GM18526 (cell line): Measurements from ENCODE around the gene GFOD1.

ENCODE experiments used
- POLR2A ChIP-seq: IDR thresholded peaks from 3 replicates; pipeline ENCODE4 v1.6.1; 2011; ENCODE audit not compliant: insufficient read length; ENCODE audit errors: extremely low read depth

GFOD1 gene, protein sequence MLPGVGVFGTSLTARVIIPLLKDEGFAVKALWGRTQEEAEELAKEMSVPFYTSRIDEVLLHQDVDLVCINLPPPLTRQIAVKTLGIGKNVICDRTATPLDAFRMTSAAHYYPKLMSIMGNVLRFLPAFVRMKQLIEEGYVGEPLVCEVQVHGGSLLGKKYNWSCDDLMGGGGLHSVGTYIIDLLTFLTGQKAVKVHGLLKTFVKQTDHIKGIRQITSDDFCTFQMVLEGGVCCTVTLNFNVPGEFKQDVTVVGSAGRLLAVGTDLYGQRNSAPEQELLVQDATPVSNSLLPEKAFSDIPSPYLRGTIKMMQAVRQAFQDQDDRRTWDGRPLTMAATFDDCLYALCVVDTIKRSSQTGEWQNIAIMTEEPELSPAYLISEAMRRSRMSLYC

GRCh38 chr6:13487122-13488014 is at the start of gene GFOD1:
TSS of gene GFOD1 (minus strand) at chr6:13487600. CDS start at chr6:13486890, 710 bp downstream.
- peak; percentile 76 for TF ChIP-seq POLR2A

DNA sequence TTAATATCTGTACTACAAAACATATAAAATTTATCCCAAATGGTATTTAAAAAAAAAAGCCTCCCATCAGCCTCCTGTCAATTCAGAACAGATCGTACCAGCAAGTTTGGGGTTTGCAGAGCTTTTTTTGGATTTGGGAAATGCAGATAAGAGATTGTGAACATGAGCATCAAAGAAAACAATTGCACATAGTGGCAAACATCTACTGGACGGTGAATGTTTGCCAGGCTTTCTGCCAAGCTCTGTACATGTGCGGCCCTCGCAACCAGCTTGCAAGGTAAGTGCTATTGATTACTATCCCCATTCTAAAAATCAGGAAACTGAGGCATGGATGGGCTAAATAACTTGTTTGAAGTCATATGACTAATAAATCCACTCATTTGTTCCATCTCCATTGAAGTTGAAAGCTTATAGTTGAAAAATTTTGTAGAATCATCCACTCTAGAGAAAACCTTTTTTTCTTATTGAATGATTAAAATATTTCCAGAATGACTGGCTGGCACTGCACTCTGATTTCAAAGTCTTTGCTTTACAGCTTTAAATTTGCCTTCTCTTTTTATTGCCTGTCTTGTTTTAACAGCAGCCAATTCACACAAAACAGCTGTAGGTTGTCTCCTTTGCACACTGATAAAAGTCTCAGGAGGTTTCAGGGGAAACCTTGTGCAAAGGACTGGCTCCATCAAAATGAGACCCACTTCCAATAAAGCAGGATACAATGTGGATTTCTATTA is 49.6 kb upstream of the GFOD1 start:
- TF ChIP-seq POLR2A, result no peak

GRCh38 chr6:13535306-13535705 is 47.9 kb upstream of the GFOD1 start:
- TF ChIP-seq POLR2A, result no peak

GRCh38 chr6:13534536-13534935 is 47.1 kb upstream of the GFOD1 start:
- TF ChIP-seq POLR2A, result no peak

DNA sequence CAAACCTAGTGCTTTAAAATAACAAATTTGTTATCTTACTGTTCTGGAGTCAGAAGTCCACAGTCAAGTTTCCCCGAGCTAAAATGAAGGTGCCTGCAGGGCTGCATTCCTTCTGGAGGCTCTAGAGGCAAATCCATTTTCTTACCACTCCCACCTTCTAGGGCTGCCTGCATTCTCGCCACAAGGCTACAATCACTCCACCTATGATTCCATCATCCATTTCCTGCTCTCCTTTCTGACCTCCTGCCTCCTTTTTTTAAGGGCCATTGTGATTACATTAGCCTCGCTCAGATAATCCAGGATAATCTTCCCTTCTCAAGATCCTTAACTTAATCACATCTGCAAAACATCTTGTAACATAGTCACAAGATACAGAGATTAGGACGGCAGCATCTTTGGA is 44.6 kb upstream of the GFOD1 start:
- no peak for TF ChIP-seq POLR2A

DNA sequence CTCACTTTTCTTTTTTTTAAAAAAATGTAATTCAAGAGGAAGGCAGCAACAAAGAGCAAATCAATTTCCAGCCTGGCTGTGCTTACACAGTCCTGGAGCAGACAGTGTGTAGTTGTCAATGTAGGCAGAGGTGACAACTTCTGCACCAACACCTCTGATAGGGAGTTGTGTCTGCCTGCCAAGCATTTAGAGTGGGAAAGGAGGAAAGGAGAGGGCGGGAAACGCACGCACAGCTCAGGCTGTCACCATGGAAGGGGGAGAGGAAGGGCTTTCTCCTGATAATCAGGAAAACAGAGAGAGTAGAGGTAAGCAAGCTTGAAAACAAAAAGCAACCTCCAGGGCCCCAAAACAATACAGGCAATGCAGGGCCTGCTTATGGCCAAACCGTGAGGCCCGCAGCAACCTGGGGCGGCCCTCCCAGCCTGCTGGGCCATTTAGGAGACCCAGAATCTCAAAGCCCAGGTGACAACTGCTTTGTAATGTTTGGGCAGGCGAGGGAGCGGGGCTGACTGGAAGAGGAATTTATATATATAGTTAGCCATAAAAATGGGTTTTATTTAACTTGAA is 41.5 kb upstream of the GFOD1 start:
- TF ChIP-seq POLR2A, result no peak

DNA sequence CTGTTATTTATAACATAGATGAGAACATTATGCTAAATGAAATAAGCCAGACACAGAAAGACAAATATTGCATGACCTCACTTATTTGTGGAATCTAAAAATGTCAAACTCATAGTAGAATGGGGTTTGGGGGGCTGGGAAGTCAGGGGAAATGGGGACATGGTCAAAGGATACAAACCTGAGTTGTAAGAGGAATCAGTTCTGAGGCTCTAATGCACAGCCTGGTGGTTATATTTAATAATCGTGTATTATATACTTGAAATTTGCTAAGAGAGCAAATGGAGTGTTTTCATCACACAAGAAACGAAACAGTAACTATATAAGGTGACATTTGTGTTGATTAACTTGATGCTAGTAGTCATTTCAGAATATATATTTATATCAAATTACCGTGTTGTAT is 40.8 kb upstream of the GFOD1 start:
- TF ChIP-seq POLR2A, result no peak

DNA sequence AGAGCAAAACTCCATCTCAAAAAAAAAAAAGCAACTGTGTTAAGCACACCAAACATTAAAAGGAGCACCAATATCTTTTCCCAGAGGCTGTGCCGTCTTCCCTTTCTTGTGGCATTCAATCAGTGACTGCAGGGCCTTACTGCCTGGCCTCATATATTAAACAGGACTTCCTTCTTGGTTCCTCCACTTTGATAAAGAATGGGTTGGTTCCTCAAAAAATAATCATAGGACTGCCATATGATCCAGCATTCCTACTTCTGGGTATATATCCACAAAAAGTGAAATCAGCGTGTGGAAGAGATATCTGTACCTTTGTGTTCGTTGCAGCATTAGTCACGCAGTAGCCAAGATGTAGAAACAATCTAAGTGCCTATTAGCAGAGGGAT is 40.3 kb upstream of the GFOD1 start:
- TF ChIP-seq POLR2A, result no peak

DNA sequence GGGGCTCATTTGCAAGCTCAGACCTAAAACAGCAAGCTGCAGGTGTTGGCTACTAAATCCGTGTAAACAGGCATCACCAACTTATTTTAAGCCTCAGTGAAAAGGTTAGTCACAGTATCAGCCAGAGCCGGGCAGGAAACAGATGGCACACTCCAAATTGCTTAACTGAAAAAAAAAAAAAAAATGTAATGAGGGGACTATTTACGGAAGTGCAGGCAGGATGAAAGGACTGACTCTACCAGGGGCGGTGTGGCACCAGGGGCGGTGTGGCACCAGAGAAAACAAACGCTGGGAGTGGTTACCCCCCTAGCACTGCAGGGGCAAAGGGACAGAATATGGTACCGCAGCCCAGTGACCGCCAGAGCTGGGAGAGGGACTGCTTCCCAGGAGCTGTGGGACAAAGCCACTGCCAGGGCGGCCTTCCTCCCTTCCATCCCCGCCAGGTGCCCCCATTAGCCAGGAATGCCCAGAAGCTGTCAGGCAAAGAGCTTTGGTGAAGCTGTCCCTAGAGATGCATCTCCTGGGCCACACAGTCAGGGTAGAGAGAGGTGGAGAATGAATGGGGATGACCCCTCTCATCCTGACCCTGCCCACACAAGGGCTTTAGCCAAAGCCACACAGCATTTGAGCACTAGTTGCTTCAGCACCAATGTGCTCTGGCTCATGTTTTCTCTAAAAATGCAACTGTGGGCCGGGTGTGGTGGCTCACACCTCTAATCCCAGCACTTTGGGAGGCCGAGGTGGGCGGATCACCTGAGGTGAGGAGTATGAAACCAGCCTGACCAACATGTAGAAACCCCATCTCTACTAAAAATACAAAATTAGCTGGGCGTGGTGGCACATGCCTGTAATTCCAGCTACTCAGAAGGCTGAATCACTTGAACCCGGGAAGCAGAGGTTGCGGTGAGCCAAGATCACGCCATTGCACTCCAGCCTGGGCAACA is 39.6 kb upstream of the GFOD1 start:
- TF ChIP-seq POLR2A, result no peak

DNA sequence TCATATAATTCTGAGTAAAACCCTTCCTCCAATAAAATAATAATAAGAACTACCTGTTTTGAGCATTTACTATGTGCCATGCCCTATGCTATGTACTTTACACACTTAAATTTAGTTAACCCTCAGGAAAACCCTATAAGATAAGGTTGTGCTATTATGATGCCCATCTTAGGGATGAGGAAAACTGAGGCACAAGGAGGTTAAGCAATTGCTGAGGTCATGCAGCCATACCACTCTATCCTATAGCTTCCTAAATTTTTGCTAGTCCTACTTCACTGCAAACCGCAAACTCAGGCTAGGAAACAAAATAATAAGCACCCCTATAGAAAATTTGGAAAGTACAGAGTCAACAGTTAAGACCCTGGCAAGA is 38.9 kb upstream of the GFOD1 start:
- no peak for TF ChIP-seq POLR2A

DNA sequence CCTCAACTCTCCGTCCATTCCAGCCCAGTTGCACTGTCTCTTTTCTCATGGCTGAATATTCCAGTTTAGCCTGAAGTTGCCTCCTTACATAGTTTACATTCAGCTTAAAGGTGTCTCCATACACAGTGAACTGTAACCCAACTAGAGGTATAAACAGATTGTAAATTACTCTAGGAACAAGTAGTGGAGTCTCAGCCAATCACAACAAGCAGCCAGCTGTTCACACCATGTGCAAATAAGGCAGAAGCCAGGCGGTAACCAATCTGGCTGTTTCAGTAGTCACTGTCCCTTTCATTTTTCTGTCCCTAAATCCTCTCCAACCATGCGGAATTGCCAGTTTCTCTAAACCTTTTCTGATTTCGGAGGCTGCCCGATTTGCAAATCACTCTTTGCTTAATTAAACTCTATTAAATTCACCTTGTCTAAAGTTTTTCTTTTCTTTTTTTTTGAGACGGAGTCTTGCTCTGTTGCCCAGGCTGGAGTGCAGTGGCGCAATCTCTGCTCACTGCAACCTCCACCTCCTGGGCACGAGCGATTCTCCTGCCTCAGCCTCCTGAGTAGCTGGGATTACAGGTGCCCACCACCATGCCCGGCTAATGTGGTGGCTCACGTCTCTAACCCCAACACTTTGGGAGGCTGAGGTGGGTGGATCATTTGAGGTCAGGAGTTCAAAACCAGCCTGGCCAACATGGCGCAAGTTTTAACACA is 37.6 kb upstream of the GFOD1 start:
- no peak for TF ChIP-seq POLR2A

- no peak for TF ChIP-seq POLR2A
These were observed 36.6 kb upstream of the GFOD1 start for GRCh38 chr6:13523826-13524622.

DNA sequence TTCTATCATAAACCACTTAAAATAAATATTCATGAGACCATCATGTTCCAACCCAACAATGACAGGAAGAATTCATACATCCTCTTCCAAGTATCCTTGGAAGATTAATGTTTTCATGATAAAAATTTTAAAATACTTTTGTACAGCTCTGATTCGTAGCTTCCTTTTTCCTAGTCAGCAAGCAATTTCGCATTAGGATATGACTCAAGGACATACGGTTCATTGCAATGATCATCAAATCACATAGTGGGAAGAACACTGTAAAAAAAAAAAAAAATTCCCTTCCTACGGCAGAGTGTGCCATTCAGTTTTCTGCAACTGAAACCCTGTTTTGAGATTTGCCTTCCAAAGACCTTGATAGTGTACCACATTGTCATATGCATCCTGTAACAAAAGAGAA is 35.3 kb upstream of the GFOD1 start:
- no peak for TF ChIP-seq POLR2A
